ENCODE data around the gene MOB3A. TPM values are rescaled to one million over a fixed set of nuclear protein-coding genes. Genes with fewer than 3 reads are reported as not detected.
A peak's percentile ranks its signal among the peaks of the same experiment; 100 is the strongest.

MOB3A gene
- total RNA-seq, 1 donor from 2014 or later = 6.0 TPM

GRCh38 chr19:2126879-2127518 is 30.9 kb upstream of the MOB3A start:
- no peaks in the 10 kb centered on the region for H3K36me3 ChIP-seq

GRCh38 chr19:2123682-2124387 is 27.7 kb upstream of the MOB3A start:
- peaks cover 54% of the 10 kb centered on the region for H4K20me1 ChIP-seq (ENCODE audit: low read depth)
- H3K36me3 Mint-ChIP-seq = peaks cover 6% of the 10 kb centered on the region
- TF ChIP-seq EZH2 (IDR thresholded peaks at IDR 0.05) (no peak), EZH2phosphoT487 (IDR thresholded peaks at IDR 0.05) (no peak)

More at GRCh38 chr19:2126879-2127518, 30.9 kb upstream of the MOB3A start:
- TF ChIP-seq EZH2 (IDR thresholded peaks at IDR 0.05) (no peak), CTCF (IDR thresholded peaks at IDR 0.05) (no peak), EZH2phosphoT487 (IDR thresholded peaks at IDR 0.05) (no peak)
- no peak overlapping the region for H3K4me3 Mint-ChIP-seq
- H3K4me1 ChIP-seq = no peaks in the 10 kb centered on the region
- no peaks in the 10 kb centered on the region for H3K27me3 ChIP-seq
- H3K79me2 ChIP-seq (ENCODE audit: low read depth) = peaks cover 10% of the 10 kb centered on the region
- no peak overlapping the region for H3K27ac ChIP-seq
- no peak overlapping the region for H2AFZ ChIP-seq (replicated peaks)
- peaks cover 2% of the 10 kb centered on the region for H3K36me3 Mint-ChIP-seq
- H3K9me3 Mint-ChIP-seq = no peaks in the 10 kb centered on the region
- no peak overlapping the region for H3K27ac Mint-ChIP-seq
- DNase-seq (ENCODE audit: low spot score) = no peak
- peaks cover 68% of the 10 kb centered on the region for H4K20me1 ChIP-seq (ENCODE audit: low read depth)
- no peaks in the 10 kb centered on the region for H3K27me3 Mint-ChIP-seq (ENCODE audit: insufficient read depth, low read depth)
- peaks cover 4% of the 10 kb centered on the region for H3F3A ChIP-seq (ENCODE audit: low read depth)
- no peaks in the 10 kb centered on the region for H3K4me1 Mint-ChIP-seq
- H3K4me2 ChIP-seq = no peak overlapping the region
- H3K9ac ChIP-seq = no peak overlapping the region
- no peaks in the 10 kb centered on the region for H3K9me3 ChIP-seq (ENCODE audit: low read depth)
- H3K4me3 ChIP-seq = no peak overlapping the region

GRCh38 chr19:2122982-2123381 is 26.9 kb upstream of the MOB3A start:
- no peaks in the 10 kb centered on the region for H3K36me3 ChIP-seq
- no peaks in the 10 kb centered on the region for H3K4me1 ChIP-seq
- DNase-seq (ENCODE audit: low spot score) = no peak
- H3K4me3 ChIP-seq = no peak overlapping the region
- Mint-ChIP-seq H3K4me3 (no peak overlapping the region), H3K27ac (no peak overlapping the region), H3K9me3 (no peaks in the 10 kb centered on the region), H3K36me3 (peaks cover 10% of the 10 kb centered on the region), H3K4me1 (no peaks in the 10 kb centered on the region), H3K27me3 (ENCODE audit: insufficient read depth, low read depth) (peaks cover 5% of the 10 kb centered on the region)
- TF ChIP-seq EZH2 (IDR thresholded peaks at IDR 0.05) (no peak), EZH2phosphoT487 (IDR thresholded peaks at IDR 0.05) (no peak), CTCF (IDR thresholded peaks at IDR 0.05) (no peak)
- peaks cover 4% of the 10 kb centered on the region for H3F3A ChIP-seq (ENCODE audit: low read depth)
- no peak overlapping the region for H2AFZ ChIP-seq (replicated peaks)
- H3K27me3 ChIP-seq = no peaks in the 10 kb centered on the region
- H3K9me3 ChIP-seq (ENCODE audit: low read depth) = no peaks in the 10 kb centered on the region
- H3K4me2 ChIP-seq = no peak overlapping the region
- H3K27ac ChIP-seq = no peak overlapping the region
- no peaks in the 10 kb centered on the region for H3K79me2 ChIP-seq (ENCODE audit: low read depth)
- peaks cover 50% of the 10 kb centered on the region for H4K20me1 ChIP-seq (ENCODE audit: low read depth)
- no peak overlapping the region for H3K9ac ChIP-seq

More at GRCh38 chr19:2123682-2124387, 27.7 kb upstream of the MOB3A start:
- Histone ChIP-seq H3K4me1 (no peaks in the 10 kb centered on the region), H3K9ac (no peak overlapping the region), H2AFZ (replicated peaks) (no peak overlapping the region), H3K27me3 (no peaks in the 10 kb centered on the region), H3K36me3 (no peaks in the 10 kb centered on the region), H3K79me2 (ENCODE audit: low read depth) (no peaks in the 10 kb centered on the region), H3K27ac (no peak overlapping the region), H3K9me3 (ENCODE audit: low read depth) (no peaks in the 10 kb centered on the region), H3K4me3 (no peak overlapping the region), H3K4me2 (no peak overlapping the region), H3F3A (ENCODE audit: low read depth) (peaks cover 4% of the 10 kb centered on the region)
- H3K27me3 Mint-ChIP-seq (ENCODE audit: insufficient read depth, low read depth) = peaks cover 2% of the 10 kb centered on the region
- no peaks in the 10 kb centered on the region for H3K9me3 Mint-ChIP-seq
- H3K27ac Mint-ChIP-seq = no peak overlapping the region
- DNase-seq (ENCODE audit: low spot score) = peak; percentile 77
- H3K4me1 Mint-ChIP-seq = no peaks in the 10 kb centered on the region
- no peak overlapping the region for H3K4me3 Mint-ChIP-seq

- no peaks in the 10 kb centered on the region for H3K4me1 Mint-ChIP-seq
- Histone ChIP-seq H2AFZ (replicated peaks) (no peak overlapping the region), H3K79me2 (ENCODE audit: low read depth) (no peaks in the 10 kb centered on the region), H3K27ac (no peak overlapping the region), H3K27me3 (no peaks in the 10 kb centered on the region), H3K36me3 (no peaks in the 10 kb centered on the region), H4K20me1 (ENCODE audit: low read depth) (peaks cover 47% of the 10 kb centered on the region), H3K4me2 (no peak overlapping the region), H3K9me3 (ENCODE audit: low read depth) (no peaks in the 10 kb centered on the region), H3K9ac (no peak overlapping the region), H3K4me3 (no peak overlapping the region), H3F3A (ENCODE audit: low read depth) (peaks cover 4% of the 10 kb centered on the region), H3K4me1 (no peaks in the 10 kb centered on the region)
- H3K27ac Mint-ChIP-seq = no peak overlapping the region
- H3K27me3 Mint-ChIP-seq (ENCODE audit: insufficient read depth, low read depth) = peaks cover 5% of the 10 kb centered on the region
- DNase-seq (ENCODE audit: low spot score) = no peak
- peaks cover 11% of the 10 kb centered on the region for H3K36me3 Mint-ChIP-seq
- H3K9me3 Mint-ChIP-seq = no peaks in the 10 kb centered on the region
- no peak for TF ChIP-seq CTCF (IDR thresholded peaks at IDR 0.05)
- H3K4me3 Mint-ChIP-seq = no peak overlapping the region
Measured at GRCh38 chr19:2122251-2122650, 26.1 kb upstream of the MOB3A start.

Measured in neural progenitor cell (in vitro differentiated cells).